ENCODE data around the gene FAM120A. TPM values are rescaled to one million over a fixed set of nuclear protein-coding genes. Genes with fewer than 3 reads are reported as not detected.

FAM120A gene
- total RNA-seq, 2 donors from 2014 or later: 38.3 to 46.1 TPM

GRCh38 chr9:93427655-93428379 lies 23.7 kb upstream of the FAM120A start:
- Mint-ChIP-seq H3K27me3 (ENCODE audit: insufficient read depth) (peaks cover 6% of the 10 kb centered on the region), H3K36me3 (ENCODE audit: low read depth) (no peaks in the 10 kb centered on the region), H3K9me3 (peaks cover 20% of the 10 kb centered on the region), H3K27ac (no peak overlapping the region), H3K4me3 (no peak overlapping the region), H3K4me1 (peaks cover 3% of the 10 kb centered on the region)
- no peaks in the 10 kb centered on the region for H3K27me3 ChIP-seq (ENCODE audit: control insufficient read depth, insufficient read depth, low read length, poor library complexity, severe bottlenecking)
- peak; percentile 67 for TF ChIP-seq CTCF (conservative IDR thresholded peaks at IDR 0.05)
- peaks cover 13% of the 10 kb centered on the region for H3K9me3 ChIP-seq (ENCODE audit: control insufficient read depth, low read length)
- DNase-seq: peak; percentile 70
- H3K4me3 ChIP-seq (ENCODE audit: low read length): no peak overlapping the region
- H3K4me1 ChIP-seq (ENCODE audit: control insufficient read depth, insufficient read depth, low read length): no peaks in the 10 kb centered on the region
- H3K36me3 ChIP-seq (ENCODE audit: control insufficient read depth, insufficient read depth, low read length): no peaks in the 10 kb centered on the region
- H3K9ac ChIP-seq (ENCODE audit: extremely low read depth, low read length, poor library complexity, severe bottlenecking): no peak overlapping the region
- WGBS, 2 experiments (ENCODE audit: insufficient coverage in 1 of 2, insufficient read length in 1 of 2): 75 to 91% methylated on average over 4 to 5 of the region's 5 CpGs
- H3K27ac ChIP-seq (ENCODE audit: low read depth, low read length): no peak overlapping the region

GRCh38 chr9:93431539-93432105 lies 19.9 kb upstream of the FAM120A start:
- H3K9me3 Mint-ChIP-seq: peaks cover under 1% of the 10 kb centered on the region
- no peaks in the 10 kb centered on the region for H3K9me3 ChIP-seq (ENCODE audit: control insufficient read depth, low read length)
- 80 to 93% methylated on average over 4 to 5 of the region's 5 CpGs for WGBS, 2 experiments (ENCODE audit: insufficient coverage in 1 of 2, insufficient read length in 1 of 2)
- no peak overlapping the region for H3K4me3 ChIP-seq (ENCODE audit: low read length)
- peaks cover 5% of the 10 kb centered on the region for H3K27me3 Mint-ChIP-seq (ENCODE audit: insufficient read depth)
- DNase-seq: no peak
- no peak for TF ChIP-seq CTCF (conservative IDR thresholded peaks at IDR 0.05)
- H3K36me3 ChIP-seq (ENCODE audit: control insufficient read depth, insufficient read depth, low read length): no peaks in the 10 kb centered on the region
- no peak overlapping the region for H3K9ac ChIP-seq (ENCODE audit: extremely low read depth, low read length, poor library complexity, severe bottlenecking)
- H3K27me3 ChIP-seq (ENCODE audit: control insufficient read depth, insufficient read depth, low read length, poor library complexity, severe bottlenecking): no peaks in the 10 kb centered on the region
- no peaks in the 10 kb centered on the region for H3K4me1 Mint-ChIP-seq
- no peaks in the 10 kb centered on the region for H3K4me1 ChIP-seq (ENCODE audit: control insufficient read depth, insufficient read depth, low read length)
- H3K36me3 Mint-ChIP-seq (ENCODE audit: low read depth): no peaks in the 10 kb centered on the region
- no peak overlapping the region for H3K27ac Mint-ChIP-seq
- H3K27ac ChIP-seq (ENCODE audit: low read depth, low read length): no peak overlapping the region
- H3K4me3 Mint-ChIP-seq: no peak overlapping the region

GRCh38 chr9:93432964-93433363 lies 18.5 kb upstream of the FAM120A start:
- no peak overlapping the region for H3K9ac ChIP-seq (ENCODE audit: extremely low read depth, low read length, poor library complexity, severe bottlenecking)
- no peak overlapping the region for H3K27ac ChIP-seq (ENCODE audit: low read depth, low read length)
- no peaks in the 10 kb centered on the region for H3K36me3 ChIP-seq (ENCODE audit: control insufficient read depth, insufficient read depth, low read length)
- no peak overlapping the region for H3K4me3 Mint-ChIP-seq
- no peaks in the 10 kb centered on the region for H3K4me1 ChIP-seq (ENCODE audit: control insufficient read depth, insufficient read depth, low read length)
- no peak overlapping the region for H3K27ac Mint-ChIP-seq
- H3K9me3 ChIP-seq (ENCODE audit: control insufficient read depth, low read length): no peaks in the 10 kb centered on the region
- no peaks in the 10 kb centered on the region for H3K4me1 Mint-ChIP-seq
- H3K27me3 Mint-ChIP-seq (ENCODE audit: insufficient read depth): peaks cover 3% of the 10 kb centered on the region
- H3K9me3 Mint-ChIP-seq: no peaks in the 10 kb centered on the region
- TF ChIP-seq CTCF (conservative IDR thresholded peaks at IDR 0.05): no peak
- H3K27me3 ChIP-seq (ENCODE audit: control insufficient read depth, insufficient read depth, low read length, poor library complexity, severe bottlenecking): no peaks in the 10 kb centered on the region
- DNase-seq: no peak
- no peaks in the 10 kb centered on the region for H3K36me3 Mint-ChIP-seq (ENCODE audit: low read depth)
- no peak overlapping the region for H3K4me3 ChIP-seq (ENCODE audit: low read length)
- WGBS, 2 experiments (ENCODE audit: insufficient coverage in 1 of 2, insufficient read length in 1 of 2): 78 to 100% methylated on average over 1 of the region's 1 CpG

All from endodermal cell (in vitro differentiated cells).